HG03342 (cell line): ENCODE measurements around the gene SIX3.
A peak's percentile ranks its signal among the peaks of the same experiment; 100 is the strongest.

Experiments used
- ATAC-seq: cut with Tn5 transposase; IDR thresholded peaks from one replicate; pipeline ENCODE4 v1.9.1; 2021; ENCODE audit warnings: mild to moderate bottlenecking, moderate library complexity; ENCODE audit not compliant: unreplicated experiment

Gene SIX3

DNA sequence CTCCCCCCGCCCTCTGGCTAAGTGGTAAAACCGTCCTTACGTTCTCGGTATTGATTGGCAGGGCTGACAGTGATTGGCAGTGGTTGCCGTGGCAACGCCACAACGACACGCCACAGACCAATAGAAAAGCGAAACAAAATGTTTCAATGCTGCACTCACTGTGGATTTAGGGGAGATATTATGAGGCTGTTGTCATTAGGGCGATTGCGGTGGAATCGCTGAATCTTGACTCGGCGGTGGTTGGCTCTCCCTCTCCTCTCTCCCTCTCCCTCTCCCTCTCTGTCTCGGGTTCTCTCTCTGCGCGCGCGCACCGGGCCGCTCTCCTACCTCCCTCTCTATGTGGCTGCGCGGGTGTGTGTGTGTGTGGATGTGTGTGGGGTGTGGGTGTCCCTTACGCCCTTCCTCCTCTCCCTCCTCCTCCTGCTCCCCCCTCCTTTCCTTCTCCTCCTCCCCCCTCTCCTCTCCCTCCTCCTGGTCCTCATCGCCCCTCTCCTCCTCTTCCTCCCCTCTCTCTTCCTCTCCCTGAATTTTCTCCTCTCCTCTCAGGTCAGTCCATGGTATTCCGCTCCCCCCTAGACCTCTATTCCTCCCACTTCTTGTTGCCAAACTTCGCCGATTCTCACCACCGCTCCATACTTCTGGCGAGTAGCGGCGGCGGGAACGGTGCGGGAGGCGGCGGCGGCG lies at the start of gene SIX3:
Gene SIX3 (plus strand): TSS at position 152 of the 684 bp plus-strand sequence. CDS start 403 bp downstream, at position 555.
- peak; percentile 47 for ATAC-seq

DNA sequence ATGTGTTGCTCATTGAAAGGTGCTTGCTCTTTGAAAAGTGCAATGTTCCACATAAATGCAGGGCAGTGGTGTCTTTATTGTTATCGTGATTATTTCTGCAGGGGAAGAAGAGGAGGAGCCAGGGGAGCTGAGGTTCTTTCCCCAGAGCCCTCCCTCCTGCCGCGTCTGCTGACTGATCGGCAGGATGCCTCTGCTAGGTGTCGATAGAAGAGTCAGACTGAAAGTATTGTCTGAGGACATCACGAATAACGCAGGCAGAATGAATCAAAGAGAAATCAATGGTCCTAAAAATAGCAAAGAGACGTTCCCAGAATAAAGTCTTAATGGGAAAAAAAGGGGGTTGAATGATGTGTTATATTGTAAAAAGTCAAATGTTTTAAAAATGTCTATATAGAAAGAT lies 47.4 kb upstream of the SIX3 start:
- ATAC-seq: no peak

DNA sequence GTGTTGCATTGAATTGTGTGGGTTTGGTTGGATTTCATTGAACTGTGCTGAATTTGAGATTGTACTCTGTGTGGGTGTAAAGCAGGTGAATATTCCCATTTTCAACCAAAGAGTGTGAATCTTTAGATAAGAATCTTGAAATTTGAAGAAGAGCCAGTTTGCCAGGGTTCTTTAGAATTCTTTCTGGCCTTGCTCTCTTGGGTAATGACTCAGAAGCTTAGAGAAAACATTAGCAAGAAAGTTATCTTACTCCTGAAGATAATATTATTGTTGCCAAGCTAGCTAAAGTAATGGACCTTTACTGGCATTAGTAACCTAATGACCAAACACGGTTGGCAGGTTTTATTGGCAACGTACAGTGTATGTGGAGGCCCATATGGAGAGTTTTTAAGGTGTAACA lies 46.4 kb upstream of the SIX3 start:
- no peak for ATAC-seq

DNA sequence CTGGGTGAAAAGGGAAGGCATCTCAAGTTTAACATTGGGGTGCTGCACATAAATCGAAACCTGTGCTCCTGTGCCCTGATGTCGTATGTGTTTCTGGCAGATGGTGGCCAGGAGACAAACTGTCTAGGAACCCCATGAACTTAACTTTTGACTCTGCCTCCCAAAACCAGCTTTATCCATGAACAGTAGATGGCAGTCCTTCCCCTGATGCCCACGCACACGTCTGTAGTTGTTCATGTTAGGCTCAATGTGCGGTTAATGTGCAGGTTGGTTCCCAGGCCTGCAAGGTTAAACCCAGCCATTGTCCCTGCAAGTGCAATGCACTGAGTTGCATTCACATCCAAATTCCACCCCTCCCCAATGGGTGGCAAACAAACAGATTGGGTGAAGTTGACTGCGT lies 44.1 kb upstream of the SIX3 start:
- ATAC-seq: no peak

DNA sequence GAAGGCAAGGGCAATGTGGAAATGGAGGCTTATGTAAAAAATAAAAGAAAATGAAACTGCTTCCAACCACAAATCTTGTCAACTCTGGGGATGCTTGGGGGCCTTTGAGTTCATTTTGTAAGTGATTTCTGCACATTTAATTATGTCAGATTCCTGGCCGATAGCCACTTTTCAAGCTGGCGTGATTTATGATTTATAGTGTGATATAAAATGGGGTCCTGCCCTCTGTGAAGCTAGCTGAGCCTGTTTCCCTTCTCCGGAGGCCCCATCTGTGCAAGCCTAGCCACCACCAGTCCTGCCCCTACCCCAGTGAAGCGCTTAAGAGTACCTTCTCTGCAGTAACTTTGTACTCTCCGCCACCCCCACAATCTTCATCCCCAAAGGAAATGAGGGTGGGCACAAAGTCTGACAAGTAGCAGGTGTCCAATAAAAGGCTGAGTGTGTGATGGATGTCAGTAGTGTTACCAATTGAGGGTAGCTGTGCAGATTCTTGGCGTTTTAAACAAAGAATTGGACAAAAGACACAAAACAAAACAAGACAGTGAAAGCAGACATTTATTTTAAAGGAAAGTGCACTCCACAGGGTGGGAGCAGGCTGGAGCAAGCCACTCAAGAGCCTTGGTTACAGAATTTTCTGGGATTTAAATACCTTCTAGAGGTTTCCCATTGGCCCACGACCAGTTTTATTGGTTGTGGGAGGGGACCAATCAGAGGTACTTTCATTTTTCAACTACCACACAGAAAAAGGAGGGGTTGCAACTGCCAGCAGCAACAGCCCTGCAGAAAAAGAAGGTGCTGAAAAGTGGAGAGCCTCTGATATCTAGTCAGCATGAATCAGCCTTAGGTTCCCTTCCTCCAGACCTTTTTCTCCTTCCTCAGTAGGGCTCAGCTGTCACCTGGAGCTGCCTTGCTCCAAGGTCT lies 39.0 kb upstream of the SIX3 start:
- no peak for ATAC-seq

DNA sequence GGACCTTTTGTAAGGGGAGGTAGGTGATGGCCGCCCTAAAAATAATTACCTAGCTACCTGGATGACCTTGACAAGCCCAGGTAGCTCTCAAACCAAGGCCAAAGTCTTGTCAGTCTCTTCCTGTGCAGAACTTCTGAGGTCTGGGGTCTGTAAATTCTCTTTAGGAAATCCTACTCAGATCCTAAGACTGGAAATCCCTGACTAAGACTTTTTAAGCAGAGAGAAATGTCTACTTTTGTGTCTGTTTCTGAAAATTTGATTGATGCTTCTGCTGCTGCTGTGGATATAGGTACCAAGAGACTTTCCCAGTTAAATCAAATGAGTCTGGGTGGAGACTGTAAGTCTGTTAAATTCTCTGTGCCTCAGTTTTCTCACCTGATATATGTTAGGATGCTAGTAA lies 36.9 kb upstream of the SIX3 start:
- no peak for ATAC-seq

DNA sequence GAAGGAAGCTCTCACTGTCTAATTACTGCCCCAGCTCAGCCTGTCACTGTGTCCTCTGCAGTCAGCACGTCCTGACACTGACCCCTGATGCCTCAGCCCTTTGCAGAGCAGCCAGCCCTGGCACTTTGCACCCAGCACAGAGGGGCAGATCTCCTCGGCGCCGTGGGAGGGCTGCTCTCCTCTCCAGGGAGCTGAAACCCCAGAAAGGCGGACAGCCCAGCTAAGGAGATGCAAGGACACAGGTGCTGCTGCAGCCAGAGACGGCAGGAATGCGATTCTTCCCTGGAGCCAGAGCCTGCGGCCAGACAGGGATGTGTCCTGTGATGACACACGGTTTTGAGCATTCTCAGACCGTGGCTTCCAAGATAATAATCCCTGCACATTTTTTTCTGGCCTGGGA lies 34.5 kb upstream of the SIX3 start:
- ATAC-seq: no peak

DNA sequence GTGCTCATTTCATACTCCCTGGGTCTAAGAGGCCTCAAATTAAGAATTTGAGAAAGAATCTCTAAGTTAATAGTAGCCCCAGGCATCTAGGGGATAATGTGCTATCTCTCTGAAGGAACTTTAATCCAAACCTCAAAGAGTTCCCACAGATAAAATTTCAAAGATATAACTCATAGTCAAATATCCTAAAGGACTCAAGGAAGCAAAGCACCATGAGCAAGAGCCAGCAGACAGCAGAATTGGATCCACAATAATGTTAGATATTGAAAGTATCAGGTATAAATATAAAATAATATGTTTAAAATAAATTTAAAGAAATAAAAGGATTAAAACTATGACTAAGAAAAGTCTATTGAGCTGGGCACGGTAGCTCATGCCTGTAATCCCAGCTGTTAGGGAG lies 31.7 kb upstream of the SIX3 start:
- ATAC-seq: no peak

DNA sequence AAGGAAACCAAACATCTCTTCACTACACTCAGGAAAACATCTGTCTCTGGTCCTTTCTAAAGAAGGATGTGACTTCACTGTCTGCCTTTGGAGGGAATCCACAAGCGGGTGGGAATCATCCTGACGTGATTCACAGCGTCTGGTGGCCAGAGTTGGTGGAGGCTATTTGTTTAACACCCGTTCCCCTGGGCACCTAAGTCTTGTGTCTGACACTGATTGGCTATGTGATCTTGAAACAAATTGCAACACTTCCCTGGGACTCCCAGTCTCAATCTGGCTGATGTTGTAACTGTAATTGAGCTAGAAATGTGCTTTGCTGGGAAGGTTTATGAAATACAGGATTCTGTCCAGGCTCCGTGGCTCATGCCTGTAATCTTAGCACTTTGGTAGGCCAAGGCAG lies 28.8 kb upstream of the SIX3 start:
- no peak for ATAC-seq

DNA sequence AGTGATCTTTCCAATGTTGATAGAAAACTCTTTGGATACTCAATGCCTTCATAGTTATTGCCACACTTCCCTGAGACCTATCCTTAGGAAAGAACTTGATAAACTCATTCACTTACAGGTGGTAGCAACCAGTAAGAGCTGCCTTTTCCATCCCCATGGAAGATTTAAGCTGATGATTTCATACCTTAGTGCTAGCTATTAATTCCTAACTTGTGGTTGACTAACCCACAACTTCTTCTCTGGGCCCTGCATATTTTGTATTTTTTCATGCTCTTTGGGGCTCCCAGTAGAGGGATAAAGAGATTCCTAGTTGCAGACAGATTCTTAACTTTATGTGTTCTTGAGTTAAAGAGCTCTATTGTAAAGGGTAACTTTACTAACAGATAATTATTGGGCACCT lies 25.2 kb upstream of the SIX3 start:
- no peak for ATAC-seq

DNA sequence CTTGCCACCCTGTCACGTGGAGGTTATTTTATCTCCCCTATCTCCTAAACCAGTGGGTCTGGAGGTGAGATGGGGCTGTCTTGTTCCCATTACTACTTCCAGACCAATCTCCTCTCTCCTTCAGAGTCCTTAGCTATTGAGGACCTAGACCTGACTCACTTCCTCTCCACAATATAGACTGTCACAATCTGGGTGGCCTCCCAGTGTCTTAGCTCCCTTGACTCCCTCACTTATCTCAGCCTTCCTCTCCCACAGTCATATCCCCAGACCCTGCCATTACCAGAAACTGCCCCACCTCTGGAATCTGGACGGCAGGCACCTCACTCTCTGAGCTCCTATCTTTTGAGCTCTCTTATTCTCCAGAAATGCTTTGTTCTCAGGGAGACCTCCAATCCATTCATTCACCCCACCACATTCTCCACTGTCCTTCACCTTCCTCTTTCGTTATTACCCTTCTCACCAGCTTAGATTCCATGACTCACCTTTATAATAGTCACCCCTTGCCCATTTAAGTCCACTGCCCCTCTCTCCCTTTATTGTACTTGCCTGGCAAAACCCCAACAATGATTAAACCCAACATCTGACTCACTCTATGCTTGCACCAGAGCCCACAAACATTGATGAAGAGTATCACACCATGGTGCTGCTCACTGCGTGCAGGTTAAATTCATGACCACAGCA lies 23.3 kb upstream of the SIX3 start:
- no peak for ATAC-seq

DNA sequence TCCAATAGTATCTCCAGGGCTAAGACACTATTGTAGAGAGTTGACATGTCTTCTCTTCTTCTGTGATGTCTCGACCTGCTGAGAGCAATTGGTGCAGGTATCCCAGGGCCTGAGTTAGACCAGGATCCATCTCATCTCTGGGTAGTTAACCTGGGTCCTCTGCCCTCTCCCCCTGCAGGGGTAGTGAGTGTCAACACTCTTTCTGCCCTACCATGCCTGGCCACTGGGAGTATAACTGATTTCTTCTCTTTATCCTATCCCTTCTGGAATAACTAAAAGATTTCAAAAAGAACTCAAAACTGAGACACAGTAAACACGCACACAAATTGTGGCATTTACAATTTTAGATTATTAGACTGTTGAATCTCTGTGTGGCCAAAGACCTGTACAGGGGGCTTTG lies 20.8 kb upstream of the SIX3 start:
- no peak for ATAC-seq

DNA sequence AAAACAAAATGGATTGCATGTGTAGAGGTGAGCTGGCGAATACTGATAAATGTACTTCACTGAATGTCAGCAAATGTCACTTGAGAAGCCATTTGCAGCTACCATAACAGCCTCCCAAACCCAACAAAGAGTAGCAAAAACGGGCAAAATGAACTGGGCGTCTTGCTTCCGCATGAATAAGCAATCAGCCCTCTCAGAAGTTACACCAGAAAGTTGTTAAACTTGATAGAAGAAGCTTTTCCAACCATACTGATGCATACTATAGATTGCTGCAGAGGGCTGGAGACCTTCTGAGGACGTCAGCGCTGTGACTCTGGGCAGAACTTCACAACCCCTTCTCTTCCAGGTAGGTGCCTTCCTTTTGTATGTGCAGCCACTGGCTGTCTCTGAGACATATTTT lies 18.7 kb upstream of the SIX3 start:
- ATAC-seq: no peak

DNA sequence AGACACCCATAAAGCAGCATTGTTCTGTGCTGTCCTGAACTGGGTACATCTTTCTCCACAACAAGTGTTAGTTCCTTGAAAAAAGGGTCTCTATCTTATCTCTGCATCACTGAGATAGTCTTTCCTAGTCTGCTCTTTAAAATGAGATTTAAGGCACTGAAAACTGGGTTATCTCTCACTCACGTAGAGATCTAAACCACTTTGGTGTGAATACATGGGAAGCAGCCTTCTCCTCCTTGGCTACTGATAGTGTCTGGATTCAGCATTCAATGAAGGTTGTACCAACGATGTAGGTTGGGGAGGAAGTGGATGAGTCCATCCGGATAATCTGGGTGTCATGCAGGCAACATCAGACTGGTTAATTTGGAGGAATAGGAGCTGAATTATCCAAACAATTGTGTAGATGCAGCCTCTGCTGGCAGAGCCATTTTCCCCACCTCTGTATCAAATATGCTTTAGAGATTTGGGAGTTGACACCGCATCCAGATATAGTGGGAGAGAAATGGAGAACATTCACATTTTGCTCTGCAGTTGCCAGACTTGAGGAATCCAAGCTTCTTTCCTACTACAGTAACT lies 15.9 kb upstream of the SIX3 start:
- ATAC-seq: no peak

DNA sequence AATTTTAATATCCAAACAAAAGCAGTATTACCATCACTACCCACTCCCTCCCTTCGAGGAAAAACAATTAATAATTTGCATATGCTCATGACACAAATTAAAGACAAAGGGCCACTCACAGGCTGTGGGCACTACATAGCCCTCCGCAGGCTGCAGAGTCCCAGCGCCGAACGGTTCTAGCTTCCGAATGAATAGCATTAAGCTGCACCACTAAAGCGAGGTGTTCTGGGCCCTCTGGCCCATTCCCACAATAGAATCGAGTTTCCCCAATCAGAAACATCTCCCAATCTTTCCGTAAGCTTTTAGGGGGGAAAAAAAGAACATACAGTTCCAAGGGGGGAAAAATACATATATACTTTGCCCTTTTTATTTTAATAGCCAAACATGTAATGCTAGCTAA lies 14.5 kb upstream of the SIX3 start:
- ATAC-seq: no peak

DNA sequence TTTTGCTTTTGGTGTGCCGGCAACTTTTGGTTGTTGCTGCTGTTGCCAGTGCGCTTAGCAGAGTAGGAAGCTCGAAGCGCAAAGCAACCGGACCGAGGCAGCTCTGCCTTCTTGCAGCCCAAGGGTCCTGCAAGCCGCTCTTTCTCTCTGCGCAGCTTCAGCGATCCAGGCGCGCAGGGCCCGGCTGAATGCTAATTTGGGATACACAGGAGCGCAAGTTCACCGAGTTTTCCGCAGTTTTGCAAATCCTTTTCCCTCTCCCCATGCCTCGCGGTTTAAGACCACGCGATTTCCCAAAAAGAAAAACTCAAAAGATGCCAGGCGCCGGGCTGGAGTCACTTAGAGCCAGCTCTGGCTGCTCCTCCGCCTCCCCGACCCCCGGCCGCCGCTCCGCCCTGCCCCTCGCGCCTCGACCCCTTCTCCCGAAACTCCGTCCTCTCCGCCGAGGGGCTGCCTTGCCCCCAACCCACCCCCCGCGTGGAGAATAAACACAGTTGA lies 13.5 kb upstream of the SIX3 start:
- no peak for ATAC-seq

DNA sequence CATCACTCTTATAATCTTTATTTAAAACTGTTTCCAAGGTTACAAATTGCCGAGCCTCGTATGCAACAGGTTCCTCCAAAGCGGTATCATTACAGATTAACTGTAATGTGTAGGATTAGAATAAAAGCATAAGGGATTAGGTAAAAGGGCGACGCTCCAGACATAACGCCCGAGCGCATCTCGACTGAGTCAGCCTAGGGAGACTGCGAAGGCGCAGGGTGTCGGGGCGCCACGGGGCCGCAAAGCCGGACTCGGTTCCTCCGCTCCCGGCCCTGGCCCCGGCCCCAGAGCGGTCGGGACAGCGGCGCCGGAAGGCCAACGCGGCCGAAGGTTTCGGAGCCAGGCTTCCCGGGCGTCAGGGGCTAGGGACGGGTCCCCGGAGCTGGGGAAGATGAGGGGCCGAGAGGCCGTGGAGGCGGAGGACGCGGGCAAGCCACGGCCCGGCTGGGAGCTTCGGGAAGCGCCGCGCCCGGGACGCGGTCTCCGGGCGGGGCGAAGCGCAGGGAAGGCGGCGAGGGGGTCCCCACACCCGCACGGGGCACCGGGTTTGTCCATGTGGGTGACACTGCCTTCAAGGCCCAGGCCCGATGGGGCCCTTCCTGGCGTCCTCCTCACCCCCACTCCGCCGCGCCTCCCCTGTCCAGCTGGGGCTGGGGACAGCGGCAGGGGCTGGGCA lies 12.9 kb upstream of the SIX3 start:
- no peak for ATAC-seq

DNA sequence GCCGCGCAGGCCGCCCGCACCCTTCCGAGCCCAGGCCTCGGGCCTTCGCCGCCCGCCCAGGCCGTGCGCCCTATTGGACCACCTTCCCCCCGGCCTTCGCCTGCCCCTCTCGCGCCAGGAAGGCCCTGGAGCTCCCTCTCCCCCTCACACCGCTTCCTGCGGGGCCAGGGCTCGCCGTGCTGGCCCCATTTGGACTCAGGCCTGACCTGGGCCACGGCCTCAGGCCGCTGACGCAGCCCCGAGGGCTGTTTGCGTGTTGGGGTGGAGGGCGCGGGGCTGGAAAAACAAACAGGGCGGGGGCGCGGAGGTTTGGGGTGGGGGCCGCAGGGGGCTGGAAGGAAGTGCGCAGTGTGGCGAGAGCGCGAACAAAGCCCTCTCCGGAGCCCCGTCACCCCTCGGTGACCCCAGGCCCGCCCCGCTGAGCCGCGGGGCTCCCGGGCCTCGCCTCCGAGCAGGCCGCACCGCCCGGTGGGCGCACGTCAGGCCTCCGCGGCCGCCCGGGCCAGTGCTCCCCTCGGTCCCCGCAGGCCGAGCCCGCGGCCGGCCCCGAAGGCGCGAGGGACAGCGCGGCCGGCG lies 12.3 kb upstream of the SIX3 start:
- no peak for ATAC-seq

DNA sequence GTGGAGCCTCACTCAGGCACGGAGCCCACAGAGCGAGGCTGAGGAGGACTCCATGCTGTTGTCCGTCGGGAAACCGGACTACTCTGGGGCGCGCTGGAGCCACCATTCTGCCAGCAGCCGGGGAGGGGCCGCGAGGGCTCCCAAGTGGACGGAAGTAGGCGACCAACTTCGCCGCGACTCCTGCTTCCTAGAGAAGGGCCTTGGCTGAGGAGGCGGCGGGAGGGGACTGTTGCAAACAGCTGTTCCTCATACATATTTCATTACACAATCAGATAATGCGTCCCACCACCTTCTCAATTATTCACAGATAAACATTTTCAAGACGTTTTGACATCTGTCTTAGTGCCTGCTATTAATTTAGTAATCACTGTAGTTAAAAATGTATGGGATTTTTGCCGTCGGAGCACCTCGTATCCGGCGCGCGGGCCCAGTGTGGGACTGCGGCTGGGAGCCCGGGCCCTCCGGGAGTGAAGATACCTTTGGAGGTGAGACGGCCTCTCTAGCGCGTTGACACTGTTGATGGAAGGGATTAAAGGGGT lies 11.7 kb upstream of the SIX3 start:
- ATAC-seq: no peak
